Activated CD4-positive, alpha-beta T cell treated with anti-CD3 and anti-CD28 coated beads, Interleukin-2, Interleukin-4, amounts not matched to agents 100 ng/mL and 50 ng/mL, durations not matched to agents 16 hours and 8 hours (primary cell): Measurements from ENCODE around the gene LAMTOR4.
A peak's percentile ranks its signal among the peaks of the same experiment; 100 is the strongest.
"Not testable (repeated sequence)": the region's sequence is repeated elsewhere in the genome, so short reads cannot be mapped to it uniquely, and the experiment has no call there.

Experiments
- DNase-seq: peaks from one replicate; pipeline ENCODE4 v3.0.0-alpha.2; 2020; ENCODE audit warnings: low spot score

The LAMTOR4 gene

DNA sequence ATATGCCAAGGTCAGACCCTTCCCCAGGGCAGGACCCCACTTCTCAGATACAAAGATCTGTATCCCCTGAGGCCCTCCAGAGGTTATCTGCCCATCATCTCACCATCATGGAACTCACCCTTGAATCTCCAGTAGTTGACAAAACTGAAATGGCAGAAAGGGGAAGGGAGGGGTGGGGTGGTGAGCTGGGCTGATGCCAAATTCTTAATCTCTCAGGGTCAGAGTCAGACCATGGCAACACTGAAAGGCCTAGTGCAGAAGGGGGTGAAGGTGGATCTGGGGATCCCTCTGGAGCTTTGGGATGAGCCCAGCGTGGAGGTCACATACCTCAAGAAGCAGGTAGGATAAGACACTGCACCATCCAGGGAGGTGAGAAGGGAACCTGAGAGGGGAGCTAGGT lies 26.1 kb upstream of the LAMTOR4 start:
- no peak for DNase-seq

DNA sequence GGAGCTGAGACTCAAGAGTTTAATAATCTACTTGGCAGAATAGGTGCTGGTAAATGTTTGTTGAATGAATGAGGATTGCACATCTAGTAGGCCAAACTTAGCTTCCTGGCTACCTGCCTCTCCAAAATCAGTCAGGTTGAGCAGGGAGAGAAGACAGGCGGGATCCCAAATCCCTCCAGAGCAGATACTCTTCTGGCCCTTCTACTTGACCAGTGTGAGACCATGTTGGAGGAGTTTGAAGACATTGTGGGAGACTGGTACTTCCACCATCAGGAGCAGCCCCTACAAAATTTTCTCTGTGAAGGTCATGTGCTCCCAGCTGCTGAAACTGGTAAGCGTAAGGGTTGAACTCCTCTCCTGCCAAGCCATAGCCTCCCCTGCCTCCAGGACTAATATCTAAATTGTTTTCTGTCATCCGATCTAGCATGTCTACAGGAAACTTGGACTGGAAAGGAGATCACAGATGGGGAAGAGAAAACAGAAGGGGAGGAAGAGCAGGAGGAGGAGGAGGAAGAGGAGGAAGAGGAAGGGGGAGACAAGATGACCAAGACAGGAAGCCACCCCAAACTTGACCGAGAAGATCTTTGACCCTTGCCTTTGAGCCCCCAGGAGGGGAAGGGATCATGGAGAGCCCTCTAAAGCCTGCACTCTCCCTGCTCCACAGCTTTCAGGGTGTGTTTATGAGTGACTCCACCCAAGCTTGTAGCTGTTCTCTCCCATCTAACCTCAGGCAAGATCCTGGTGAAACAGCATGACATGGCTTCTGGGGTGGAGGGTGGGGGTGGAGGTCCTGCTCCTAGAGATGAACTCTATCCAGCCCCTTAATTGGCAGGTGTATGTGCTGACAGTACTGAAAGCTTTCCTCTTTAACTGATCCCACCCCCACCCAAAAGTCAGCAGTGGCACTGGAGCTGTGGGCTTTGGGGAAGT lies 24.2 kb upstream of the LAMTOR4 start:
- DNase-seq: no peak

DNA sequence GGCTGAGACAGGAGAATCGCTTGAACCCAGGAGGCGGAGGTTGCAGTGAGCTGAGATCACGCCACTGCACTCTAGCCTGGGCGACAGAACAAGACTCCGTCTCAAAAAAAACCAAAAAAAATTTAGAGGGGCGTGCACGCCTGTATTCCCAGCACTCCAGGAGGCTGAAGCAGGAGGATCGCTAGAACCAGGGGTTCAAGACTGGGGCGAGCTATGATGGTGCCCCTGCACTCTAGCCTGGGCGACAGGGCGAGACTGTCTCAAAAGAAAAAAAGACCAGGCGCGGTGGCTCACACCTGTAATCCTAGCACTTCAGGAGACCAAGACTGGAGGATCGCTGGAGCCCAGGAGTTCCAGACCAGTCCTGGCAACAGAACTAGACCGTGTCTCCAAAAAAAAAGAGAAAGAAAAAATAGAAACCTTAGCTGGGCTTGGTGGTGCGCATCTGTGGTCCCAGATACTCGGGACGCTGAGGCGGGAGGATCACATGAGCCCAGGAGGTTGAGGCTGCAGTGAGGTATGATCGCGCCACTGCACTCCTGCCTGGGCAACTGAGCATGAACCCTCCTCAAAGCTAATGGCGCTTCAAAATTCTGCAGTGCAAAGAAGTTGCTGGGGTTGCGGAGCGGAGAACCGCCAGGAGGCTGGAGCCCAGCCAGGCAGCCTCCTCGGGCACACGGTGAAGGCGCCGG lies 22.3 kb upstream of the LAMTOR4 start:
- DNase-seq: no peak

DNA sequence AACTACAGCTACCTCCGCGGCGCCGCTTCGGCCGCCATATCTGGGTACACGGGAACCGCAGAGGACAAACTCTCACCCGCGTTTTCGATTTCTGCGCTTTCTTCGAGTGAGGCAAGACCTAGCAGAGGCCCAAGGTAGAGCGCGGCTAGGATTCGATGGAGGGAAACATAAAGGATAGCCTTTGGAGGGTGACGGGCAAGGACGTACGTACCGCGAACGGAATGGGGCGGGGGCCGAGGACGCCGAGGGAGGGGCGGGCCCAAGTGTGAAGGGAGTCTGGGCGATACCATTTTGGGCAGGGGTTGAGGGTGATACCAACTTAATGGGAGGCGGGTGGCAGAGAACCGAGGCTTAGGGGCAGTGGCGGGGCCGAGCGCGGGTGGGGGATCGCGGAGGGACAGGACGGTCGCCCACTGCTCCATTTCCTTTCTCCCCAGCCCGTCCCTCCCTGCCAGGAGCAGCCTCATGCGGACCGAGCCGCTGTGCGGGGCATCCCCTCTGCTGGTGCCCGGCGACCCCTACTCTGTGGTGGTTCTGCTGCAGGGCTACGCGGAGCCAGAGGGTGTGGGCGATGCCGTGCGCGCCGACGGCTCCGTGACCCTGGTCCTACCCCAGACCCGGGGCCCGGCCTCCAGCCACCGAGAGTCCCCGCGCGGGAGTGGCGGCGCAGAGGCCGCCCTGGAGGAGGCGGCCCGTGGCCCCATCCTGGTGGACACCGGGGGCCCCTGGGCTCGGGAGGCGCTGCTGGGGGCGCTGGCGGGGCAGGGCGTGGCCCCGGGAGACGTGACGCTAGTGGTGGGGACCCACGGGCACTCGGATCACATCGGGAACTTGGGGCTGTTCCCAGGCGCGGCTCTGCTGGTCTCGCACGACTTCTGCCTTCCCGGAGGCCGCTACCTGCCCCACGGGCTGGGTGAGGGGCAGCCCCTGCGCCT lies 21.5 kb upstream of the LAMTOR4 start, which contains the start of gene MBLAC1:
Gene MBLAC1, plus strand, starts transcription at position 37 of the 935 bp plus-strand sequence. Its CDS starts 429 bp downstream, at position 466.
- DNase-seq: peak; percentile 93

DNA sequence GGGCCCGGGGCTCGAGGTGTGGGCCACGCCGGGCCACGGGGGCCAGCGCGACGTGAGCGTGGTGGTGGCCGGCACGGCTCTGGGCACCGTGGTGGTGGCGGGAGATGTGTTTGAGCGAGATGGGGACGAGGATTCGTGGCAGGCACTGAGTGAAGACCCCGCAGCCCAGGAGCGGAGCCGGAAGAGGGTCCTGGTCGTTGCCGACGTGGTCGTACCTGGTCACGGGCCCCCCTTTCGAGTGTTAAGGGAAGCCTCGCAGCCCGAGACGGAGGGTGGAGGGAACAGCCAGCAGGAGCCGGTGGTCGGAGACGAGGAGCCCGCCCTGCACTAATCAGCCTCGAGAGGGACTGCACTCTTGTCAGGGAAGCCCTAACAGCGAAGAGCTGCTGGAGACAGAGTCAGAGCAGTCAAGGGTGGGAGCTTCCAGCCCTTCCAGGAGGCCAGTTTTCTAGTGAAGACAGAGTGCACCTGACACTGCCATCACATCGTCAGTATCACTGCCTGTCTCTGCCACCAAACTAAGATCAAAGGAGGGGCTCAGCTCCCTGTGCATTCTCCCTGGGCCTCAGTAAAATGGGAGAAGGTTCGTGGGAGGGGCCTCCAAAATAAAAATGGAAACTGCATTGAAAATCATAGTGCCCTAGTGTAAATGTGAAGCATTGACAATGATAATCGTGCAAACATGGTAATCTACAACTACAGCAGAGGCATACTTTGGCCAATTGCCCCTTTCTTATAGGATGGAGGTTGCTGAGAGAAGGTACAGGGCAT lies 20.7 kb upstream of the LAMTOR4 start:
- no peak for DNase-seq

DNA sequence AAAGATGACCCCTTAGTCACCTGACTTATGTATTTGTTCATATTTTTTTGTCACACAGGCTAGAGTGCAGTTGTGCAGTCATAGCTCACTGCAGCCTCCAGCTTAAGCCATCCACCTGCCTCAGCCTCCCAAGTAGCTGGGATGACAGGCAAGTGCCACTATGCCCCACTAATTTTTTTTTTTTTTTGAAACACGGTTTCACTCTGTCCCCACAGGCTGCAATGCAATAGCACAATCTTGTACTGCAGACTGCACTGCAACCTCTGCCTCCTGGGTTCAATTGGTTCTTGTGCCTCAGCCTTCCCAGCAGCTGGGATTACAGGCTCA lies 20.1 kb upstream of the LAMTOR4 start:
- no peak for DNase-seq

DNA sequence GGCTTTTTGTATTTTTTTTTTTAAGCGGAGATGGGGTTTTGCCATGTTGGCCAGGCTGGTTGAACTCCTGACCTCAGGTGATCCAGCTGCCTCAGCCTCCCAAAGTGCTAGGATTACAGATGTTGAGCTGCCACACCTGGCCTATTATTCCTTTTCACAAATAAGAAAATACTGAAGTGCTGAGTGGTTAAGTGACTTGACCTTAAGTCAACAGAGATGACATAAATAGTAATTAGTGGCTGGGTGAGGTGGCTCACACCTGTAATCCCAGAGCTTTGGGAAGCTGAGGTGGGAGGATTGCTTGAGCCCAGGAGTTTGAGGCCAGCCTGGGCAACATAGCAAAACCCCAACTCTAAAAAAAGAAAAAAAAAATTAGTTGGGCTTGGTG lies 18.5 kb upstream of the LAMTOR4 start:
- not testable (repeated sequence) for DNase-seq

DNA sequence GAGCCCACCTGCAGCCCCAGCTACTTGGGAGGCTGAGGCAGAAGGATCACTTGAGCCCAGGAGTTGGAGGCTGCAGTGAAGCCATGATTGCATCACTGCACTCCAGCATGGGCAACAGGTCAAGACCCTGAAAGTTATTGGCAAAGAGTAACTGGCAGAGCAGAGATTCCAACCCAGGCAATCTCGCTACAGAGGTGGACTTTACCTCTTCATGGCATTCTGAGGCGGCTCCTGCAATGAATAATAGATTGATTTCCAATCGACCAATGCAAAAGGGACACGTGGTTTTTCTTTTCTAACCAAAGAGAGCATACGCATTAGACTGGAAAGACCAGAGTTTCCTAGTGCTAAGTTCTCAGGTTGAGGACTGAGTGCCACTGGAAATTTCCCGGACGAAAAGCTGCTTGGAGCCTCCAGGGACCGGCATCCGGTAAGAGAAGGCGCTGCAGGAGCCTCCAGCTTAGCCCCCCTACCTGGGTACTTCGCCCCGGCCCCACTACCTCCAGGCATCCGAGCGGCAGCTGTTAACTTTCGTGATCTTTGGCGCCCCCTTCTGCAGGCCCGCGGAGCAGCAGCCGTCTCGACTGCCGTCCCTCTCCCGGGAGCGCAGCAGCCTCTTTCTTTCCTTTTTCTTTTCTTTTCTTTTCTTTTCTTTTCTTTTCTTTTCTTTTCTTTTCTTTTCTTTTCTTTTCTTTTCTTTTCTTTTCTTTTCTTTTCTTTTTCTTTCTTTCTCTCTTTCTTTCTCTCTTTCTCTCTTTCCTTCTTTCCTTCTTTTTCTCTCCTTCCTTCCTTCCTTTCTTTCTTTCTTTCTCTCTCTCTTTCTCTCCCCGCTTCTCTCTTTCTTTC lies 17.9 kb upstream of the LAMTOR4 start:
- DNase-seq: peak; percentile 82

DNA sequence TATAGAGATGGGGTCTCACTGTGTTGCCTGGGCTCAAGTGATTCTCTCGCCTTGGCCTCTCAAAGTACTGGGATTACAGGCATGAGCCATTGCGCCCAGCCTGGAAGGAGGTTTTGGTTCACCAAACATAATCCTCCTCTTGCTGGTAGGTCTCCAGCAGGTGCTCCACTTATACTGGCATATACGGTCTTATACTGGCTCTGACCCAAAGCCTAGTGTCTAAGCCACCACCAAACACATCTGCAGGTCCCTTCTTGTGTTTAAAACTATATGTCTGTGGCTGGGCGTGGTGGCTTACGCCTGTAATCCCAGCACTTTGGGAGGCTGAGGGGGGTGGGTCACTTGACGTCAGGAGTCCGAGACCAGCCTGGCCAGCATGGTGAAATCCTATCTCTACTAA lies 16.6 kb upstream of the LAMTOR4 start:
- DNase-seq: no peak

DNA sequence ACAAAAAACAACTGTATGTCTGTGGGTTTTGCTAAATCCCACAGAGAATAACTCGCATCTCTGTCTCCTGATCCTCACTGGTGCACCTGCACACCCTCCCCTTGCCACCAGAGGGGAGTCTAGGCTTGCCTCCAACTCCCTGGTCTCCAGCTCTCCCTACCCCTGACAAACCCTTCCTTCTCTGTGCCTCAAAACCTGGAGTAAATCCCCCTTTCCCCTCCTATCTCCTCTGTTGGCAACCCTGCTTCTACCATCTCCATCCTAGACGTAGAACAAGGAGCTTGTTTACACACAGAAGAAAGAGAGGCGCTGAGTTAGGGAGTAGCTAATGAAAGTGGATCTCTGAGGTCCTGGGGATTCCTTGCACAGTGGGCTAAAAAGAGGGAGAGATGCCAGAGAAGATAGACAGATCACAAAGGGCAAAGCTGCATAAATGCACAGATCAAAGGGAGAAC lies 16.0 kb upstream of the LAMTOR4 start:
- peak; percentile 71 for DNase-seq

DNA sequence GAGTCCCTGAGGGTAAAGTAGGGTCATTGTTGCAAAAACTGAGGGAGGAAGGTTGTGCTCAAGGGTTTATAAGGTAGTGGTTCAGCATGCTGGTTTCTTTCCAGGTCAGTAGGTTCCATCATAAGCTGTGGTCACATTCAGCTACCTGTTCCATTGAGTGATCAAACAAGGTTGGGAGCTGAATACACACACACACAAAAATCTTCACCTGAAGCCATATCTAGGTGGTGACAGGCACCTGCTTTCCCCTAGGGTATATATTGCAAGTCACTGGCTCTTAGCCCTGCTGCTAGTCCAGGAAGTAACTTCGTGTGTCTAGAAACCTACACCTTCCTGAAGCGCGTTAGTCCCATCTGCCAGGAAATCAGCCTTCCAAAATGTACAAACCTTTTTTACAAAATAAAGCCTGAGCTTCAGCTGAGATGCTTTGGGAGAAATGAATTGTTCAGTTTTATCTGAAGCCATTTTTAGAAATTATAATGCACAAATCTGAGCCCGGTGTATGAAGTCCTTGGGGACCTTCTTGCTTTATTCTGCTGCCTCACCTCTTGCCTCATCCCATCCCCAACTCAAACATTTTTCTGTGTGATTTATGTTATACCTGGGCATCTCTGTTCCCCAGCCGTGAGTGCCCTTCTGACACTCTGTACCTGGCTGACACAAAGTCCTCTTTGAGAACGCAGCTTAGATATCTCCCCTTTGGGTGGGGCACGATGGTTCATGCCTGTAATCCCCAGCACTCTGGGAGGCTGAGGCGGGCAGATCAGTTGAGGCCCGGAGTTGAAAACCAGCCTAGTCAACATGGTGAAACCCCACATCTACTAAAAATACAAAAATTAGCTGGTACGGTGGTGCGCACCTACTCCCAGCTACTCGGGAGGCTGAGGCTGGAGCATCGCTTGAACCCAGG lies 10.6 kb upstream of the LAMTOR4 start:
- DNase-seq: no peak

DNA sequence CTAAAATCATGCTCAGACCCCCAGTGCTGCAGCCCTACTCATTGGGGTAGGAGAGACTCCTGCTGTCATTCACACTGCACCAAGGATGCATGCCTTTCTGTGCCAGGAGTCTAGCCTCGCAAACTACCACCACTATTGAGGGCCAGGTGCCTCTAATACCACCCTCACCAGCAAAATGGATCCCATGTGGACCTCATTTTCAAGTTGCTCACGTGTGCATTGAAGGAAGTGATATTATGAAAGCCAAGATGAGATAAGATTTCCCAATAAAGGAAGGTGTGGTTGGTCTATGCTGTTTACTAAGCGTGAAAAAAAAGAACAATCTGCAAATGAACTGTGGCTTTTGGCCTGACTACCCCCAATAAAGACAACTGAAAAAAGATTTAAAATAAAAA lies 7.2 kb upstream of the LAMTOR4 start:
- DNase-seq: no peak

DNA sequence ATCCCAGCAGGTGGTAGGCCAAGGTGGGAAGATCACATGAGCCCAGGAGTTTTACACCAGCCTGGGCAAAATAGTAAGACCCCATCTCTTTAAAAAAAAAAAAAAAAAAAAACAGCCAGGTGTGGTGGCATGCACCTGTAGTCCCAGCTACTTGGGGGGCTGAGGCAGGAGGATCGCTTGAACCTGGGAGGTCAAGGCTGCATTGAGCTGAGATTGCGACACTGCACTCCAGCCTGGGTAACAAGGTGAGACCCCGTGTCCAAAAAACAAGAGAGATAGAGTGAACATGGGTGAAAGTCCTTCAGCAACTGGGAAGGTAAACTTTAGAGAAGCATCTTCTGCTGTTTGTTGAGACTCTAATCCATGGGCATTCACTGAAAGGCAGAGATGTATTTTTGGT lies 6.3 kb upstream of the LAMTOR4 start:
- no peak for DNase-seq

DNA sequence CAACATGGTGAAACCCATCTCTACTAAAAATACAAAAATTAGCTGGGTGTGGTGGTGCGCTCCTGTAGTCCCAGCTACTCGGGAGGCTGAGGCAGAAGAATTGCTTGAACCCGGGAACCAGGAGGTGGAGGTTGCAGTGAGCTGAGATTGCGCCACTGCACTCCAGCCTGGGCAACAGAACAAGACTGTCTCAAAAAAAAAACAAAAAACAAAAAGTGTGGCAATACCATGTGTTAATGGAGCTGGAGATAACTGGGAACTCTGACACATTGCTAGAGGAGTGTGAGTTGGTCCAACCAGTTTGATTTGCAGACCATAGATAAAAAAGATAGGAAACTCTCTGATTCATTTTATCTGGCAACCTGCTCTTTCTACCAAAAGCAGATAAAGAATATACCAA lies 2.4 kb upstream of the LAMTOR4 start:
- DNase-seq: not testable (repeated sequence)

DNA sequence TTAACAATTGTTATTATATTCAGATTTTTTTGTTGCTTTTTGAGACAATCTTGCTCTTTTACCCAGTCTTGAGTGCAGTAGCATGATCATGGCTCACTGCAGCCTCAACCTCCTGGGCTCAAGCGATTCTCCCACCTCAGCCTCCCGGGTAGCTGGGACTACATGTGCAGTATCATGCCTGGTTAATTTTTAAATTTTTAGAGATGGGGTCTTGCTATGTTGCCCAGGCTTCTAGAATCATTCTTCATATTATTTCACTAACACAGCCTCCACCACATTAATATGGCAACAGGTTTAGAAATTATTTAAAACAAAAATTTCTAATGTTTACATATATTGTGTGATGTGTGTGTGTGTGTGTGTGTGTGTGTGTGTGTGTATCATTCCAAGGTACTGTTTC lies 1.4 kb upstream of the LAMTOR4 start:
- DNase-seq: no peak

DNA sequence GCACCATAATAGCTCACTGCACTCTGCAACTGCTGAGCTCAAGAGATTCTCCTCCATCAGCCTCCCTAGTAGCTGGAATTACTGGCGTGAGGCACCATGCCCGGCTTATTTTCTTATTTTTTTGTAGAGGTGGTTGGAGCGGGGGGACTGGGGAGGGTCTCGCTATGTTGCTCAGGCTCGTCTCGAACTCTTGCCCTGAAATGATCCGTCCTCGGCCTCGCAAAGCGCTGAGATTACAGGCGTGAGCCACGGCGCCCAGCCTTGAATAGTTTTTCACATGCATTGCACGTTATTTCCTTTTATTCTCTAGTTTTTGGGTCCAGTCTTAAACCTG lies 526 bp upstream of the LAMTOR4 start:
- no peak for DNase-seq

DNA sequence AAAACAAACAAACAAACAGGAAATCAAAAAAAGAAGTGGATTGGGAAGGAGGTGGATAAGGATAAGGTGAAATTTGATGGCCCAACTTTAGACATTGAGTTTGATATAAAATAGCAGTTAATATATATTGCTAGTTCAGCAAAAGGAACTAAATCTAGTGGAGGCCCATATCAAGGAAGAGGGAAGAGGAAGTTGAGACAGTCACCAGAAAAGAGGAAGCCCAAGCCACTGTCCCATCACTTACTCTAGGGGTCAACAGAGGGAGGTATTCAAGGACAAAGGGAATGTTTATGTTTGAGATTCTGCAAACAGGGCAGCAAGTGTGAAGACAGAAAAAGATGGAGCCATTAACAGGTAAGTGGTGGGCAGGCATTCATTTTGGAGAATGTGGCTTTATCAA lies 3.7 kb downstream of the LAMTOR4 start:
- DNase-seq: no peak

DNA sequence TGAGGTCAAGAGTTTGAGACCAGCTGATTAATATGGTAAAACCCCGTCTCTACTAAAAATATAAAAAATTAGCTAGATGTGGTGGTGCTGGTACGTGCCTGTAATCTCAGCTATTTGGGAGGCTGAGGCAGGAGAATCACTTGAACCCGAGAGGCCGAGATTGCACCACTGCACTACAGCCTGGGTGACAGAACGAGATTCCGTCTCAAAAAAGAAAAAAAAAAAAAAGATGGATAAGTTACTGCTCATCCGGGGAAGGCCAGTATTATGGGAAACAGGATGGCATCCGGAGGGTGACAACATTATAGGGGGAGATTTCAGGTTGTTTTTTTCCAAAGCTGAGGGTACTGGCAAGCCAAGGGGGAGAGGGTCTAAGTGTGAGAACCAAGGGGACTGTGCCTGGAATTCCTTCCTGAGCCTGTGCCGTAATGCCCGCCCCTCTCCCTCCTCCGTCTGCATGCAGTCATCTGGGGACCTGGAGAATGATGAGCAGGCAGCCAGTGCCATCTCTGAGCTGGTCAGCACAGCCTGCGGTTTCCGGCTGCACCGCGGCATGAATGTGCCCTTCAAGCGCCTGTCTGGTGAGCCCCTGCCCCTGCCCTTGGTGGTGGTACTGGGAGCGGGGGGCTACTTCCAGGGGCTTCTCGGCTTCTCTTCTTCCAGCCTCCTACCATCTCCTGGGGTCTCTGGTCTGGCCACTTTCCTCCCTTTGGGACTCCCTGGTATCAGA lies 4.4 kb downstream of the LAMTOR4 start:
- DNase-seq: no peak
